Measurements from ENCODE around the gene MRPS18A.

The MRPS18A gene

DNA sequence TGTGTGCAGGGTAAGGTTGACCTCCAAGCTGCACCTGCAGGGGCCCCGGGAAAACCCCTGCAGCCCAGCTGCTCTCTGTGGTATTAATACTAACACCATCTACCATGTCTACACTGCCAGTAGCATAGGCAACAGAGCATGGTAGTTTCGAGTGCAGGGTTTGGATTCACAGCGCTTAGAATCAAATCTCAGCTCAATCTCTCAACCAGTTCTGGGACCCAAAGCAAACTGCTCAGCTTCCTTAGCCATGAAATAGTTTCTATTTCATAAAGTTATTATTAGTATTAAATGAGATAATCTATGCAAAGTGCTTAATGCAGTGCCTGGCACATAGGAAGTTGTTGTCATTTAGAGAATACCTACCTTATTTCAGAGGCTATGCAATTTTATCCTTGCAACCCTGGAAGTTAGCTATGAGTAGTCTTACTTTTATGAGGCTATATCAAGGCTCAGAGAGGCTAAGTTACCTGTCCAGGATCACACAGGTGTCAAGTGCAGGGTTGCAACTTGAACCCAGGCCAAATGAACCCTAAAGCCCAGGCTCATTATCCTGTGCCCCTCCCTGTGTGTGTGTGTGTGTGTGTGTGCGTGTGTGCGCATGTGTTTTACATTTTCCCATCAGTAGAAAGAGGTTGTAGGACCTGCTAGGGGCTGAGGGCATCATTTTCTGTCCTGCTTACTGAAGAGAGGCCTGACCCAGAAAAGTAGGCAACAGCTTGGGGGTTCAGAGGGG lies 27.6 kb upstream of the MRPS18A start:
- no peak for TF ChIP-seq EZH2phosphoT487 (conservative IDR thresholded peaks at IDR 0.05; ENCODE audit: low read length)
- TF ChIP-seq, protein P1, sequence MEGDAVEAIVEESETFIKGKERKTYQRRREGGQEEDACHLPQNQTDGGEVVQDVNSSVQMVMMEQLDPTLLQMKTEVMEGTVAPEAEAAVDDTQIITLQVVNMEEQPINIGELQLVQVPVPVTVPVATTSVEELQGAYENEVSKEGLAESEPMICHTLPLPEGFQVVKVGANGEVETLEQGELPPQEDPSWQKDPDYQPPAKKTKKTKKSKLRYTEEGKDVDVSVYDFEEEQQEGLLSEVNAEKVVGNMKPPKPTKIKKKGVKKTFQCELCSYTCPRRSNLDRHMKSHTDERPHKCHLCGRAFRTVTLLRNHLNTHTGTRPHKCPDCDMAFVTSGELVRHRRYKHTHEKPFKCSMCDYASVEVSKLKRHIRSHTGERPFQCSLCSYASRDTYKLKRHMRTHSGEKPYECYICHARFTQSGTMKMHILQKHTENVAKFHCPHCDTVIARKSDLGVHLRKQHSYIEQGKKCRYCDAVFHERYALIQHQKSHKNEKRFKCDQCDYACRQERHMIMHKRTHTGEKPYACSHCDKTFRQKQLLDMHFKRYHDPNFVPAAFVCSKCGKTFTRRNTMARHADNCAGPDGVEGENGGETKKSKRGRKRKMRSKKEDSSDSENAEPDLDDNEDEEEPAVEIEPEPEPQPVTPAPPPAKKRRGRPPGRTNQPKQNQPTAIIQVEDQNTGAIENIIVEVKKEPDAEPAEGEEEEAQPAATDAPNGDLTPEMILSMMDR (IDR thresholded peaks at IDR 0.05; ENCODE audit: insufficient read depth, low read length, poor library complexity, severe bottlenecking): no peak
- Histone ChIP-seq H2AFZ (ENCODE audit: low read depth, low read length, severe bottlenecking) (no peak overlapping the region), H3K4me2 (ENCODE audit: low read depth, low read length, poor library complexity, severe bottlenecking) (peak overlapping the region; percentile 47)

DNA sequence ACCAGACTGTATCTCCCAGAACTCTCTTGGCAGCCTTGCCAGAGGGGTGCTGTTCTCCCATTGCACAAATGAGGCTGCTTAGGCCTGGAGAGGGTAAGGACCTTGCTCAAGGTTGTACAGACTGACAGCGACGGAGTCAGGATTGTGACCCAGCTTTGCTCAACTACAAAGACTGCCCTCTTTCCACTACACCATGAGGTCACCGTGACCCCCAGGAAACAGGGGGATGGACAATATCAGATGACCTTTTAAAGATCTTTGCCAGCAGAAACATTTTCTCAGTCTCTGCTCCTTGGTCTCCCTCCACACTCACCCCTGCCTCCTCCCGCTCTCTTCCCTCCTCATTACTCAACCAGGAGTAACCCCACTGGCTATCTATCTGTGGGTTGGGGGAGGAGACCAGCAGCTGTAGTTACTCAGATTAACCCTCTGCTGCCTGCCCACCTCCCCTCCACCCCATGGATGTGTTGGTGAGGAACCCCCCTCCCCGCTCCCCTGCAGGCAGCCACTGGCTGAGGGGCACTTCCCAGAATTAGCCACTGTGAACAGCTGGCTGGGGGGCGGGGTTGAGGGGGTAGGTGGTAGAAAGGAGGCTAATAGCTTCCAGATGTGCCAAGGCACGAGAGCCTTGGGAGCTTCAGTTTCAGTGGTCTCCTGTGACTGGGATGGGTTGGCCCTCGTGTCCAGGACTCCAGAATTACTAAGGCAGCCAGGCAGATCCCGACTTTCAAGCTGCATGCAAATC lies 26.9 kb upstream of the MRPS18A start:
- Histone ChIP-seq H3K4me3 (ENCODE audit: insufficient read depth, low read length, poor library complexity, severe bottlenecking) (peak overlapping the region; percentile 2), H3F3A (ENCODE audit: insufficient read depth) (peaks cover 24% of the 10 kb centered on the region), H3K9me2 (replicated peaks; ENCODE audit: insufficient read depth, low read length) (no peaks in the 10 kb centered on the region), H4K20me1 (ENCODE audit: low read depth, low read length) (no peaks in the 10 kb centered on the region), H3K9ac (ENCODE audit: low read length) (peak overlapping the region; percentile 9; the same call in 1 of the 2 replicates), H3K36me3 (ENCODE audit: low read length) (no peaks in the 10 kb centered on the region), H3K79me2 (ENCODE audit: insufficient read depth, low read length) (no peaks in the 10 kb centered on the region), H3K9me3 (ENCODE audit: insufficient read depth, low read length) (no peaks in the 10 kb centered on the region), H3K4me2 (ENCODE audit: low read depth, low read length, poor library complexity, severe bottlenecking) (peak overlapping the region; percentile 47), H2AFZ (ENCODE audit: low read depth, low read length, severe bottlenecking) (no peak overlapping the region), H3K27ac (ENCODE audit: low read depth, low read length) (peak overlapping the region; percentile 86), H3K27me3 (ENCODE audit: low read length) (no peaks in the 10 kb centered on the region)
- TF ChIP-seq EZH2phosphoT487 (conservative IDR thresholded peaks at IDR 0.05; ENCODE audit: low read length): no peak
- TF ChIP-seq, protein P1 (IDR thresholded peaks at IDR 0.05; ENCODE audit: insufficient read depth, low read length, poor library complexity, severe bottlenecking): no peak

More for the DNA sequence above, 27.6 kb upstream of the MRPS18A start:
- Histone ChIP-seq H3K9me3 (ENCODE audit: insufficient read depth, low read length) (no peaks in the 10 kb centered on the region), H3K4me3 (ENCODE audit: insufficient read depth, low read length, poor library complexity, severe bottlenecking) (no peak overlapping the region), H3K36me3 (ENCODE audit: low read length) (no peaks in the 10 kb centered on the region), H3K9ac (ENCODE audit: low read length) (peak overlapping the region; percentile 10; the same call in 1 of the 2 replicates), H3F3A (ENCODE audit: insufficient read depth) (peaks cover 24% of the 10 kb centered on the region), H3K9me2 (replicated peaks; ENCODE audit: insufficient read depth, low read length) (no peaks in the 10 kb centered on the region), H3K79me2 (ENCODE audit: insufficient read depth, low read length) (no peaks in the 10 kb centered on the region), H4K20me1 (ENCODE audit: low read depth, low read length) (no peaks in the 10 kb centered on the region), H3K27me3 (ENCODE audit: low read length) (no peaks in the 10 kb centered on the region), H3K27ac (ENCODE audit: low read depth, low read length) (peak overlapping the region; percentile 86)

DNA sequence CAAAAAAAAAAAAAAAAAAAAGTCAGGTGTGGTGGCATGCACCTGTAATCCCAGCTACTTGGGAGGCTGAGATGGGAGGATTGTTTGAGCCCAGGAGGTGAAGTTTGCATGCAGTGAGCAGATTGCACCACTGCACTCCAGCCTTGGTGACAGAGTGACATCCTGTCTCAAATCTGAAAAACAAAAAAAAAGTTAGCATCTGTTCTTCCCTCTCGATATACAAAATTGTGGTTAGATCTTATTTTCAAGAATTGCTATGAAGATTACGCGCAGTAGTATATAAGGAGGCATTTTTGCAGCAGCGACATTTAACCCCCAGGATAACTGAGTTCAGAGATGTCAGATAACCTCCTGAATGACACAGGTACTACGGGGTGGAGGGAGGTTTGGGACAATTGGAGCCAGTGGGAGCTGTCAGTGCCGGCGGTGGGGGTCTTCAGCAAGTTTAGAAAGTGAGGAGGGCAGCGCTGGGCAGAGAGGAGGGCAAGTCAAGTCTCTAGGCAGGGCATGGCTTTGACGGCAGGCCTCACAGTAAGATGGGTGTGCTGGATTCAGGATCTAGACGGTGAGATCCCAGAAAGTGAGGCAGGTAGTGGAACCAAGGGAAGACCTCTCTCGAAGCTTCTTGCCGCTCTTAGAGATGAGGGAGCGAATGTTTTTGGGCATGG lies 26.2 kb upstream of the MRPS18A start:
- Histone ChIP-seq H3K4me3 (ENCODE audit: insufficient read depth, low read length, poor library complexity, severe bottlenecking) (peak overlapping the region; percentile 2), H3K9ac (ENCODE audit: low read length) (peak overlapping the region; percentile 9; the same call in 1 of the 2 replicates), H3K36me3 (ENCODE audit: low read length) (no peaks in the 10 kb centered on the region), H3K9me2 (replicated peaks; ENCODE audit: insufficient read depth, low read length) (no peaks in the 10 kb centered on the region), H3K27ac (ENCODE audit: low read depth, low read length) (peak overlapping the region; percentile 86), H3K79me2 (ENCODE audit: insufficient read depth, low read length) (no peaks in the 10 kb centered on the region), H4K20me1 (ENCODE audit: low read depth, low read length) (no peaks in the 10 kb centered on the region), H3K9me3 (ENCODE audit: insufficient read depth, low read length) (no peaks in the 10 kb centered on the region), H3K4me2 (ENCODE audit: low read depth, low read length, poor library complexity, severe bottlenecking) (peak overlapping the region; percentile 47), H3F3A (ENCODE audit: insufficient read depth) (peaks cover 24% of the 10 kb centered on the region), H2AFZ (ENCODE audit: low read depth, low read length, severe bottlenecking) (no peak overlapping the region), H3K27me3 (ENCODE audit: low read length) (no peaks in the 10 kb centered on the region)
- no peak for TF ChIP-seq EZH2phosphoT487 (conservative IDR thresholded peaks at IDR 0.05; ENCODE audit: low read length)
- TF ChIP-seq, protein P1 (IDR thresholded peaks at IDR 0.05; ENCODE audit: insufficient read depth, low read length, poor library complexity, severe bottlenecking): no peak
